NT2/D1 (cell line): Measurements from ENCODE around the gene BRICD5.

Experiments used
- SUZ12 ChIP-seq: IDR thresholded peaks from 2 replicates; pipeline ENCODE4 v1.6.1; 2011; ENCODE audit not compliant: insufficient read length, insufficient read depth; ENCODE audit errors: extremely low read depth
- YY1 ChIP-seq: IDR thresholded peaks from 2 replicates; pipeline ENCODE4 v1.6.1; 2011; ENCODE audit not compliant: insufficient read length, insufficient read depth
- ZNF274 ChIP-seq: IDR thresholded peaks from 2 replicates; pipeline ENCODE4 v1.6.1; 2011; ENCODE audit warnings: mild to moderate bottlenecking, low read depth, low read length

DNA sequence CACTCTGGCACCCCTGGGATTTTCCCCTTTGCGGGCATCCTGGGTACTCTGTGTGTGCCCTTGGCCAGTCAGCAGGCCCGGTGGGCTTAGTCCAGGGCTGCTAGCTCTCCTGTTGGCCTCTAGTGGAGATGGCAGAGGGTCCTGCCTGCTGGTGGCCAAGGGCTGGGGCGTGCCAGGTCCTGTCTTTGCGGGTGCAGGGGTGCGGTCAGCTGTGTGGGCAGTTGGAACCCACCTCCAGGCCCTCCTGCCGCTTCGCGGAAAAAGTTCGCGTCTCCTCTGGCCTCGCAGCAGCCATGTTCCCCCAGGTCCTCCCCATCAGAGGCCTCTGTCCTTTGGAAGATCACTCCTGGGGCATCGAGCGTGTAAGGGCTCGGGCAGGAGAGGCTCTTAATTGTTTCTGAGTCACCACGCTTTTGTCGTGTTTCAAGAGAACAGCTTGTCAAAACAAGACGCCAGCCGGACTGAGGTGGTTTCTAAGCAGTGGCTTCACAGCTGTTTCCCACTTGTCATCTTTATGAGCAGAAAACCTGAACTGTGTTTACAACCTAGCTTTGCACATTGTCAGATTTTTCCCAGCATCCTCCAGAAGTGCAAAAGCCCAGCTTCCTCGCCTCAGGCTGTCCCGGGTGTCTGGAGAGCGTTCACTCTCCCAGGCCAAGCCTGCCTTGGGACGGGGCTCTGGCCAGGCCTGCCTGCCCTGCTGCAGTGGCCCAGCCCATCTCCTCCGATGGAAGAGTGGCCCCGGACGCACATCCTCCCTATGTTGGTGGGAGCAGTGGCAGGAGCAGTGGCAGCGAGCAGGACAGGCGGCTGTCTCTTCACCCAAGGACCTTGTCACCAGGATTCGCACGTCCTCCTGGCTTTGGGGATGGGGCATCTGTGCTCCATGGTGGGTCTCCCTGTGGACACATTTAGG, 20.6 kb upstream of the BRICD5 start:
- no peak for TF ChIP-seq ZNF274
- no peak for TF ChIP-seq YY1
- no peak for TF ChIP-seq SUZ12
